Activated T-helper 17 cell treated with anti-CD3 and anti-CD28 coated beads, Interleukin-2, amount 50 U/mL, for 72 hours (primary cell): Measurements from ENCODE around the gene CASD1. TPM values are rescaled to one million over a fixed set of nuclear protein-coding genes. Genes with fewer than 3 reads are reported as not detected.

Source experiments
- ATAC-seq: fragments of 150-1000 bp; cut with Tn5 transposase; replicated peaks from 2 replicates; pipeline ENCODE4 v1.10.0; 2021; ENCODE audit warnings: mild to moderate bottlenecking, moderate library complexity
- H3K27ac Mint-ChIP-seq: one replicate; pipeline ENCODE4 v1.8.0; 2022; ENCODE audit warnings: mixed read lengths
- H3K27me3 Mint-ChIP-seq: one replicate; pipeline ENCODE4 v1.8.0; 2022; ENCODE audit warnings: mixed read lengths
- H3K36me3 Mint-ChIP-seq: one replicate; pipeline ENCODE4 v1.8.0; 2022; ENCODE audit warnings: low read depth, mild to moderate bottlenecking, mixed read lengths
- H3K4me1 Mint-ChIP-seq: one replicate; pipeline ENCODE4 v1.8.0; 2022; ENCODE audit warnings: mixed read lengths
- H3K4me3 Mint-ChIP-seq: one replicate; pipeline ENCODE4 v1.8.0; 2022; ENCODE audit warnings: mild to moderate bottlenecking, mixed read lengths
- H3K9me3 Mint-ChIP-seq: one replicate; pipeline ENCODE4 v1.8.0; 2022; ENCODE audit warnings: mixed read lengths
- total RNA-seq, 2 donors: library from RNA; stranded (reverse); gene quantifications; one replicate each; pipeline ENCODE4 v1.2.3, GENCODE V29; 2022

The CASD1 gene
- total RNA-seq, 2 donors from 2014 or later = 14.2 to 26.6 TPM

- H3K9me3 Mint-ChIP-seq = no peaks in the 10 kb centered on the region
- H3K4me1 Mint-ChIP-seq = no peaks in the 10 kb centered on the region
- no peak for ATAC-seq
- peaks cover 56% of the 10 kb centered on the region for H3K36me3 Mint-ChIP-seq
- no peak overlapping the region for H3K4me3 Mint-ChIP-seq
- H3K27me3 Mint-ChIP-seq = no peaks in the 10 kb centered on the region
- H3K27ac Mint-ChIP-seq = no peak overlapping the region
These were observed 30.8 kb downstream of the CASD1 start for GRCh38 chr7:94540428-94540827.

GRCh38 chr7:94547126-94547525 lies 37.5 kb downstream of the CASD1 start:
- no peak for ATAC-seq
- no peak overlapping the region for H3K4me3 Mint-ChIP-seq
- H3K9me3 Mint-ChIP-seq = no peaks in the 10 kb centered on the region
- no peaks in the 10 kb centered on the region for H3K4me1 Mint-ChIP-seq
- H3K36me3 Mint-ChIP-seq = peaks cover 45% of the 10 kb centered on the region
- H3K27me3 Mint-ChIP-seq = no peaks in the 10 kb centered on the region
- H3K27ac Mint-ChIP-seq = no peak overlapping the region

GRCh38 chr7:94556028-94556427 lies 46.4 kb downstream of the CASD1 start:
- Mint-ChIP-seq H3K27me3 (no peaks in the 10 kb centered on the region), H3K9me3 (no peaks in the 10 kb centered on the region)

GRCh38 chr7:94557215-94557614 lies 47.6 kb downstream of the CASD1 start:
- no peaks in the 10 kb centered on the region for H3K27me3 Mint-ChIP-seq
- no peaks in the 10 kb centered on the region for H3K9me3 Mint-ChIP-seq
- peaks cover 59% of the 10 kb centered on the region for H3K36me3 Mint-ChIP-seq
- ATAC-seq = no peak
- H3K4me1 Mint-ChIP-seq = no peaks in the 10 kb centered on the region
- H3K4me3 Mint-ChIP-seq = no peak overlapping the region
- no peak overlapping the region for H3K27ac Mint-ChIP-seq

More at GRCh38 chr7:94556028-94556427, 46.4 kb downstream of the CASD1 start:
- no peak overlapping the region for H3K27ac Mint-ChIP-seq
- ATAC-seq = no peak
- H3K36me3 Mint-ChIP-seq = peaks cover 65% of the 10 kb centered on the region
- H3K4me3 Mint-ChIP-seq = no peak overlapping the region
- H3K4me1 Mint-ChIP-seq = no peaks in the 10 kb centered on the region

- Mint-ChIP-seq H3K36me3 (peaks cover 38% of the 10 kb centered on the region), H3K27ac (no peak overlapping the region), H3K9me3 (no peaks in the 10 kb centered on the region), H3K27me3 (no peaks in the 10 kb centered on the region), H3K4me1 (no peaks in the 10 kb centered on the region), H3K4me3 (no peak overlapping the region)
- ATAC-seq = no peak
These were observed 50.4 kb downstream of the CASD1 start for GRCh38 chr7:94559972-94560371.

GRCh38 chr7:94561841-94562514 lies 52.4 kb downstream of the CASD1 start:
- no peak overlapping the region for H3K27ac Mint-ChIP-seq
- no peak overlapping the region for H3K4me3 Mint-ChIP-seq
- peaks cover 18% of the 10 kb centered on the region for H3K36me3 Mint-ChIP-seq
- ATAC-seq = no peak
- H3K27me3 Mint-ChIP-seq = no peaks in the 10 kb centered on the region
- no peaks in the 10 kb centered on the region for H3K9me3 Mint-ChIP-seq
- no peaks in the 10 kb centered on the region for H3K4me1 Mint-ChIP-seq

GRCh38 chr7:94562525-94562924 lies 52.9 kb downstream of the CASD1 start:
- H3K9me3 Mint-ChIP-seq = no peaks in the 10 kb centered on the region
- no peaks in the 10 kb centered on the region for H3K27me3 Mint-ChIP-seq
- ATAC-seq = no peak
- H3K4me3 Mint-ChIP-seq = no peak overlapping the region
- H3K4me1 Mint-ChIP-seq = no peaks in the 10 kb centered on the region
- H3K36me3 Mint-ChIP-seq = peaks cover 12% of the 10 kb centered on the region
- H3K27ac Mint-ChIP-seq = no peak overlapping the region

- Mint-ChIP-seq H3K9me3 (no peaks in the 10 kb centered on the region), H3K27me3 (no peaks in the 10 kb centered on the region), H3K36me3 (peaks cover 13% of the 10 kb centered on the region), H3K27ac (no peak overlapping the region), H3K4me3 (no peak overlapping the region), H3K4me1 (no peaks in the 10 kb centered on the region)
- ATAC-seq = no peak
These were observed 55.8 kb downstream of the CASD1 start for GRCh38 chr7:94565247-94565894.

- ATAC-seq = no peak
- Mint-ChIP-seq H3K4me3 (no peak overlapping the region), H3K27ac (no peak overlapping the region), H3K4me1 (no peaks in the 10 kb centered on the region), H3K9me3 (no peaks in the 10 kb centered on the region), H3K36me3 (peaks cover 13% of the 10 kb centered on the region), H3K27me3 (no peaks in the 10 kb centered on the region)
These were observed 57.8 kb downstream of the CASD1 start for GRCh38 chr7:94567396-94567795.

GRCh38 chr7:94571816-94572215 lies 62.2 kb downstream of the CASD1 start:
- Mint-ChIP-seq H3K4me3 (no peak overlapping the region), H3K27me3 (no peaks in the 10 kb centered on the region), H3K4me1 (peaks cover 5% of the 10 kb centered on the region), H3K27ac (no peak overlapping the region), H3K9me3 (peaks cover 13% of the 10 kb centered on the region), H3K36me3 (peaks cover 53% of the 10 kb centered on the region)
- no peak for ATAC-seq

- Mint-ChIP-seq H3K4me1 (peaks cover 5% of the 10 kb centered on the region), H3K4me3 (no peak overlapping the region), H3K9me3 (peaks cover 20% of the 10 kb centered on the region), H3K27me3 (no peaks in the 10 kb centered on the region), H3K27ac (no peak overlapping the region), H3K36me3 (peaks cover 80% of the 10 kb centered on the region)
- no peak for ATAC-seq
These were observed 66.0 kb downstream of the CASD1 start for GRCh38 chr7:94575646-94576045.

- H3K4me1 Mint-ChIP-seq = peaks cover 5% of the 10 kb centered on the region
- peaks cover 22% of the 10 kb centered on the region for H3K9me3 Mint-ChIP-seq
- H3K4me3 Mint-ChIP-seq = no peak overlapping the region
- no peaks in the 10 kb centered on the region for H3K27me3 Mint-ChIP-seq
- no peak overlapping the region for H3K27ac Mint-ChIP-seq
- H3K36me3 Mint-ChIP-seq = peaks cover 83% of the 10 kb centered on the region
- no peak for ATAC-seq
These were observed 66.7 kb downstream of the CASD1 start for GRCh38 chr7:94576316-94576715.

- Mint-ChIP-seq H3K36me3 (peaks cover 87% of the 10 kb centered on the region), H3K9me3 (peaks cover 25% of the 10 kb centered on the region), H3K4me1 (peaks cover 5% of the 10 kb centered on the region), H3K27ac (no peak overlapping the region), H3K4me3 (no peak overlapping the region), H3K27me3 (no peaks in the 10 kb centered on the region)
- no peak for ATAC-seq
These were observed 67.7 kb downstream of the CASD1 start for GRCh38 chr7:94577357-94577756.

- H3K27ac Mint-ChIP-seq = no peak overlapping the region
- peaks cover 20% of the 10 kb centered on the region for H3K9me3 Mint-ChIP-seq
- ATAC-seq = no peak
- H3K36me3 Mint-ChIP-seq = peaks cover 75% of the 10 kb centered on the region
- peaks cover 5% of the 10 kb centered on the region for H3K4me1 Mint-ChIP-seq
- H3K4me3 Mint-ChIP-seq = no peak overlapping the region
- no peaks in the 10 kb centered on the region for H3K27me3 Mint-ChIP-seq
These were observed 69.0 kb downstream of the CASD1 start for GRCh38 chr7:94578614-94579013.

GRCh38 chr7:94579470-94579869 lies 69.9 kb downstream of the CASD1 start:
- Mint-ChIP-seq H3K27me3 (no peaks in the 10 kb centered on the region), H3K9me3 (peaks cover 20% of the 10 kb centered on the region), H3K36me3 (peaks cover 66% of the 10 kb centered on the region), H3K4me3 (no peak overlapping the region), H3K27ac (no peak overlapping the region), H3K4me1 (peaks cover 5% of the 10 kb centered on the region)
- ATAC-seq = no peak
